ENCODE results near the gene ABHD17B.
A peak's percentile ranks its signal among the peaks of the same experiment; 100 is the strongest.

DNA sequence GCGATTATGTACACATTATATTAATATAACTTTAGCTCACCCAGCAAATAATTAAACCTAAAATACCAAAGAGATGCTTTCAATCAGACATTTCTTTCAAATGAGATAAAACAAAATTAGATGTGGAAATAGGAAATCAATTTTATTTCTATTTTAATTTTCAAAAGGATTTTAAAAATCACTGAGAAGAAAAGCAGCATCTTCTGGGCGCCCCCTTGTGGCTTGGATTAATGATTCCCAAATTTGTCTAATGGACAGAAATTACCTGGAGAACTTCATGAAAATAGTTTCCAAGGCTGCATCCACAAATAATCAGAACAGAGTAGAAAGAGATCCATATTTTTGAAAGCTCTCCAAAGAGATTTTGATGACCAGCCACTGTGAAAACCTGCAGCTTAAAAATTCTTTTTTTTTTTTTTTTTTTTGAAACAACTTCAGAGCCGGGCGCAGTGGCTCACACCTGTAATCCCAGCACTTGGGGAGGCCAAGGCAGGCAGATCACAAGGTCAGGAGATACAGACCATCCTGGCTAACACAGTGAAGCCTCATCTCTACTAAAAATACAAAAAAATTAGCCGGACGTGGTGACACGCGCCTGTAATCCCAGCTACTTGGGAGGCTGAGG is 91.8 kb downstream of the ABHD17B start:
- no peak for TF ChIP-seq POLR2A (IDR thresholded peaks at IDR 0.05)
- TF ChIP-seq, protein P1, sequence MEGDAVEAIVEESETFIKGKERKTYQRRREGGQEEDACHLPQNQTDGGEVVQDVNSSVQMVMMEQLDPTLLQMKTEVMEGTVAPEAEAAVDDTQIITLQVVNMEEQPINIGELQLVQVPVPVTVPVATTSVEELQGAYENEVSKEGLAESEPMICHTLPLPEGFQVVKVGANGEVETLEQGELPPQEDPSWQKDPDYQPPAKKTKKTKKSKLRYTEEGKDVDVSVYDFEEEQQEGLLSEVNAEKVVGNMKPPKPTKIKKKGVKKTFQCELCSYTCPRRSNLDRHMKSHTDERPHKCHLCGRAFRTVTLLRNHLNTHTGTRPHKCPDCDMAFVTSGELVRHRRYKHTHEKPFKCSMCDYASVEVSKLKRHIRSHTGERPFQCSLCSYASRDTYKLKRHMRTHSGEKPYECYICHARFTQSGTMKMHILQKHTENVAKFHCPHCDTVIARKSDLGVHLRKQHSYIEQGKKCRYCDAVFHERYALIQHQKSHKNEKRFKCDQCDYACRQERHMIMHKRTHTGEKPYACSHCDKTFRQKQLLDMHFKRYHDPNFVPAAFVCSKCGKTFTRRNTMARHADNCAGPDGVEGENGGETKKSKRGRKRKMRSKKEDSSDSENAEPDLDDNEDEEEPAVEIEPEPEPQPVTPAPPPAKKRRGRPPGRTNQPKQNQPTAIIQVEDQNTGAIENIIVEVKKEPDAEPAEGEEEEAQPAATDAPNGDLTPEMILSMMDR (IDR thresholded peaks at IDR 0.05): peak; percentile 49 to 88 (median 64)
